Breast epithelium (tissue), 3 donors: ENCODE data around the gene ZFHX2.

Experiments
- CTCF ChIP-seq, 3 donors: fragments of 450-650 bp; IDR thresholded peaks; one replicate each; pipeline ENCODE4 v1.5.1; 2016 to 2017; ENCODE audit warnings: antibody characterized with exemption in 3 of 3, mild to moderate bottlenecking in 3 of 3, moderate library complexity in 3 of 3
- POLR2A ChIP-seq: fragments of 450-650 bp; IDR thresholded peaks from one replicate; pipeline ENCODE4 v1.6.1; 2016; ENCODE audit warnings: antibody characterized with exemption, mild to moderate bottlenecking, moderate library complexity
- POLR2AphosphoS5 ChIP-seq, 3 donors: sonication (generic); formaldehyde crosslinking; IDR thresholded peaks; one replicate each; pipeline ENCODE4 v1.6.1; 2017; ENCODE audit warnings: antibody characterized with exemption in 3 of 3

GRCh38 chr14:23557521-23557920, 6.0 kb upstream of the ZFHX2 start:
- TF ChIP-seq POLR2A (no peak), CTCF (IDR thresholded peaks at IDR 0.05) (no peak), POLR2AphosphoS5 (IDR thresholded peaks at IDR 0.05) (no peak)
